ENCODE results near the gene PATE3. TPM values are rescaled to one million over a fixed set of nuclear protein-coding genes. Genes with fewer than 3 reads are reported as not detected.

PATE3 gene
- total RNA-seq, 1 donor from 2014 or later = not detected

GRCh38 chr11:125835748-125836147 lies 47.8 kb downstream of the PATE3 start:
- DNase-seq (ENCODE audit: extremely low read depth, low read depth, low spot score) = no peak

Other genes starting within 250 kb of the PATE3 start
- 128 and 189 TPM in 2 replicates for gene EI24, start 218.7 kb upstream of the PATE3 start, total RNA-seq
- 152 and 171 TPM in 2 replicates for gene STT3A, start 195.3 kb upstream of the PATE3 start, total RNA-seq
- gene CHEK1, start 163.0 kb upstream of the PATE3 start, total RNA-seq = 12.6 and 18.0 TPM in 2 replicates
- gene ACRV1, start 107.3 kb upstream of the PATE3 start, total RNA-seq = not detected in 2 replicates
- gene PATE1, start 41.8 kb upstream of the PATE3 start, total RNA-seq = not detected in 2 replicates
- gene PATE2, start 9.3 kb upstream of the PATE3 start, total RNA-seq = 0.93 TPM in 1 of 2 replicates, not detected in the other
- not detected in 2 replicates for gene PATE4, start 45.2 kb downstream of the PATE3 start, total RNA-seq
- 7.5 and 8.9 TPM in 2 replicates for gene HYLS1, start 99.5 kb downstream of the PATE3 start, total RNA-seq
- gene PUS3, start 115.1 kb downstream of the PATE3 start, total RNA-seq = 7.5 and 11.4 TPM in 2 replicates
- gene DDX25, start 116.4 kb downstream of the PATE3 start, total RNA-seq = not detected in 2 replicates
- gene VSIG10L2, start 157.9 kb downstream of the PATE3 start, total RNA-seq = not detected in 2 replicates